NCI-H2081 treated with DMSO at 0.1 percent for 48 hours (cell line): ENCODE data around the gene GAB1.

Experiments used
- DNase-seq: peaks from one replicate; lab custom pipeline; 2025; lab: John Stamatoyannopoulos, UW

GAB1 gene

DNA sequence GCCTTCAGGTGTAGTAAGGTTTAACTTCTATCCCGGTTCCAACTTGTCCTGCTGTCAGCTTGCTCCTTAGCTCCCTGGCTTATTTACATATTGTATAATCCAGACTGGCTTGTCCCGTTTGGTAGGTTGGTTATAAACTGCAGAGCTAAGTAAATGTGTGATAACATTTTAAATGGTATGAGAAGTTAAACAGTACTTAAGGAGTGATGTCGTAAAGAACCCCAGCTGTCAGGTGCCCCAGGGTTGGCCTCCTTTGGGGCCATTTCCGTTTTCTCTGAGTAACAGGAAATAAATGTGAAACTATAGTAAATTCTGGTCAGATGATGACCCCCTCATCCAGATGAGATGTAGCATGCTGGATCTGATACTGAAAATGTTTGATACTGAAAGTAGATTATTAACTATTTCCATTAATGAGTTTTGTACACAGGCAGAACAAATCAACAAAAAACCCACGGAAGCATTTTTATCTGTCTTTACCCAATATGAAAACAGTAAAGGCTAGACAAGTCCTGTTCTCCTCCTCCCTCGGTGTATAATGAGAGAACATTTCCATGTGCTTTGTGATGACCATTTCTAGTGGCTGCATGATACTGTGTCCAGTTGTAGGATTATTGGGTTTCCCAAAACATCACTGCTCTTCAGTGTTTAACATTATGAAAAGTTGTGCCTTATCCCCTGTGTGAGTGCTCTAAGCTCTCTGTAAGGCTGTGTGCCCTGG is 22.4 kb downstream of the GAB1 start:
- no peak for DNase-seq

GRCh38 chr4:143359644-143360193 is 23.0 kb downstream of the GAB1 start:
- no peak for DNase-seq

- no peak for DNase-seq
These were observed 24.4 kb downstream of the GAB1 start for GRCh38 chr4:143360838-143361625.

- DNase-seq, result no peak
These were observed 25.8 kb downstream of the GAB1 start for GRCh38 chr4:143362349-143363046.

DNA sequence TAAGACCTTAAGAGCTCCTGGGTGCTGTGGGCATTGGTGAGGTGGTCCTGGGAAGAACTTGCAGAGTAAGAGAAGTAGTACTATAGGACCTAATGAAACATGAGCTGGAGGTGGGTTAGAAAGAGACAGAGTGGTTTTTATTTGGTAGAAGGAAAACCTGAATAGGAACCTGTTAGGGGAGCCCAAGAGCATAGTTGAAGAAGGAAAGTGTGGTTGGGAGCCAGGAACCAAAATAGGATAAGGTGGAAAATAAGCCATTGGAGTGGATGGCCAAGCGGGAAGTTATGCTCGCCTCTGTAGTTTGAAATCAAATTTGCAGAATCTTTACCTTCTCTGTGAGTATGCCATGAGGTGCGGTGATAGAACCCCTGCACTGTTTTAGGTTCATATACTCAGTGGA is 26.7 kb downstream of the GAB1 start:
- no peak for DNase-seq

GRCh38 chr4:143364063-143364462 is 27.4 kb downstream of the GAB1 start:
- no peak for DNase-seq

GRCh38 chr4:143367863-143368262 is 31.2 kb downstream of the GAB1 start:
- DNase-seq, result no peak

- DNase-seq, result no peak
These were observed 32.9 kb downstream of the GAB1 start for GRCh38 chr4:143369552-143369951.

GRCh38 chr4:143372093-143372915 is 35.6 kb downstream of the GAB1 start:
- no peak for DNase-seq

DNA sequence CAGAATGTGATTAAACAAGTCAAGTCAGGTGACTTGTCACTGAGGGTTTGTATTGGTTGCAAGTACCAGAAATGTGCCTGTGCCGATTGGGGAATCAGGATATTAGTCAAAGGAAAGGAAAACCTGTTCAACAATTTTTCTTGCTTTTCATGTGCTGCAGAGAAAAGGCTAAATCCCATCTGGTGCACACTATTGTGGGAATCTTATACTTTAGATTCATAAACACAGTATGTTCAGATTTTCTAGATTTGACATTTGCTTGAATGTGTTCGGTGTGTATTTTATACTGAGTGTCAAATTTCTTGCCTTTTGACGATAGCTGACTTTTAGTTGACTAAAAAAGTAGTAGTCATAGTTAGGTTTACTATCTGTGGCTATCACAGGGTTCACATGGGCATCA is 37.6 kb downstream of the GAB1 start:
- no peak for DNase-seq

DNA sequence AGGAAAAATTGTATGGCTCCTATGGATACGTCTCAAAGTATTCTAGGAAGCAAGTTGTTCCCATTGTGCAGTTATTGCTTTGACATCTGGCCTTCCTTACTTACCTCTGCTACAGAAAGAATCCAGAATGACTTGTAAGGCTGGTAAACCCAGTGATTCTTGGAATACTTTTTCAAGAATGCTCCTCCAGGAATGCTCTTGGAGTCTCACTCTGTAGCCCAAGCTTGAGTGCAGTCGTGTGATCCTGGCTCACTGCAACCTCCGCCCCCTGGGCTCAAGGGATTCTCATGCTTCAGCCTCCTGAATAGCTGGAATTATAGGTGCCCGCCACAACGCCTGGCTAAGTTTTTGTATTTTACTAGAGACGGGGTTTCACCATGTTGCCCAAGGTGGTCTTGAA is 38.1 kb downstream of the GAB1 start:
- DNase-seq, result no peak

- no peak for DNase-seq
These were observed 38.8 kb downstream of the GAB1 start for GRCh38 chr4:143375326-143376073.

GRCh38 chr4:143377611-143378099 is 41.0 kb downstream of the GAB1 start:
- no peak for DNase-seq

GRCh38 chr4:143380629-143381028 is 44.0 kb downstream of the GAB1 start:
- DNase-seq, result no peak

- no peak for DNase-seq
These were observed 44.8 kb downstream of the GAB1 start for GRCh38 chr4:143381189-143382118.

- DNase-seq, result no peak
These were observed 45.9 kb downstream of the GAB1 start for GRCh38 chr4:143382596-143382995.

DNA sequence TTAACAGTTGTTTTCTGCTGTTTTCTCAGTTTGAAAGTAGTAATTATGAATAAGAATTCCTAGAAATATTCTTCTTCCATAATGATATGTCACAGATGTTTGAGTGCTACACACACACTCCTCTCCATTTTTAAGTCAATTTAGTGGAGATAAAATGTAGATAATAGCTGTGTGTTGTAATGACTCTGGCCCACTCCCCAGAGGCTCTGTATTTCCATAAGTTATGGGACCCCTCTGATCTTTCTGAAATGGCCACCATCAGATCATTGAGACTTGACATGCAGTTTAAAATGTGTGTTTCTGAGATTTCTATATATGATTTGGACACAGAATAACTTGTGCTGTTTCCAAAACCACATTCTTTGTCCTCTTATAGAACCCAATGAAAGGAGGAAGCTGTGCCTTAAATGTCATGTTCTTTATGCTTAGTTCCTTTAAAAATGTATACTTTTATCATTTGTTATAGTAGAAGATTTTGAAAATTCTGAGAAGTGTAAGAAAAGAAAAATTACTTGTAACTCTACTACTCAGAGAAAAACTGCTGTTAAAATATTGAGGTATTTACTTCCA is 46.4 kb downstream of the GAB1 start:
- no peak for DNase-seq

- DNase-seq, result no peak
These were observed 47.8 kb downstream of the GAB1 start for GRCh38 chr4:143384381-143384994.

DNA sequence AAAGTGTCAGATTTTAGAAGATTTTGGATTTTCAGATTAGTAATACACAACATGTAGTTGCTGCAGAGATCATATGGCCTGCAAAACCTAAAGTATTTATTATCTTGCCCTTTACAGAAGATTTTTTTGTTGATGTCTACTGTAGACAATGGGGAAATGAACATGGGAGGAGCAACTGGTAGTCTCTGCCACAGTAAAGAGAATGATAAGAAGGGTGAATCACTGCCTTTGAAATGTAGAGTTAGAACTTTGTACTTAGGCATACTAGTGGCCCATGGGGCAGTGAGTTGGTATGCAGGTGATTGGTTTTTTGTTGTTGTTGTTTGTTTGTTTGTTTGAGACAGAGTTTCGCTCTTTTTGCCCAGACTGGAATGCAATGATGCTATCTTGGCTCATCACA is 50.1 kb downstream of the GAB1 start:
- no peak for DNase-seq
